Endothelial cell of umbilical vein (primary cell): ENCODE measurements around the gene EID3. TPM values are rescaled to one million over a fixed set of nuclear protein-coding genes. Genes with fewer than 3 reads are reported as not detected.

ENCODE experiments used
- BruUV-seq: library from RNA; stranded (reverse); fragments of 400-500 nt; replicated peaks from 2 replicates; lab custom pipeline; 2021; lab: Mats Ljungman, UMichigan
- CTCF ChIA-PET: fragments of 300-600, 350-600 bp; sonication (Branson Sonifier 250); formaldehyde crosslinking; loops from one replicate; lab custom pipeline; 2021; ENCODE audit warnings: antibody characterized with exemption, inconsistent platforms; lab: Charles Lee
- POLR2A ChIA-PET: fragments of 300-600, 350-600 bp; sonication (Branson Sonifier 250); formaldehyde crosslinking; loops from one replicate; lab custom pipeline; 2021; ENCODE audit warnings: antibody characterized with exemption, inconsistent platforms; lab: Charles Lee
- DNase-seq: peaks from one replicate; pipeline ENCODE4 v3.0.0-alpha.2; 2011; ENCODE audit warnings: low read depth, low spot score
- FAIRE-seq: peaks from 2 replicates; lab custom pipeline; 2011; peaks lifted over from hg19 to GRCh38; lab: Jason Lieb, UNC
- H2AFZ ChIP-seq: 2 replicates; pipeline ENCODE4 v1.6.0; 2012; ENCODE audit warnings: low read depth, low read length, control low read depth, inconsistent platforms
- H3K27ac ChIP-seq: 2 replicates; pipeline ENCODE4 v1.5.1; 2011; ENCODE audit warnings: low read depth, mild to moderate bottlenecking, control low read depth, low read length, moderate library complexity; ENCODE audit not compliant: insufficient read depth
- H3K27me3 ChIP-seq, 2 experiments: 2 replicates each; pipeline versions ENCODE4 v1.6.0 to v1.6.1; 2011; ENCODE audit warnings: low read length in 2 of 2, mixed read lengths in 1 of 2; ENCODE audit not compliant: control insufficient read depth in 2 of 2, insufficient read depth in 2 of 2
- H3K36me3 ChIP-seq, 2 experiments: 2 replicates in 1 of 2; 3 replicates in 1 of 2; pipeline ENCODE4 v1.5.1; 2011; ENCODE audit warnings: low read length in 2 of 2, mild to moderate bottlenecking in 1 of 2, moderate library complexity in 1 of 2; ENCODE audit not compliant: control insufficient read depth in 2 of 2, insufficient read depth in 2 of 2; ENCODE audit errors: extremely low read depth in 1 of 2
- H3K4me1 ChIP-seq: 3 replicates; pipeline ENCODE4 v1.5.1; 2011; ENCODE audit warnings: mild to moderate bottlenecking, low read length; ENCODE audit not compliant: control insufficient read depth, insufficient read depth; ENCODE audit errors: extremely low read depth
- H3K4me2 ChIP-seq: 2 replicates; pipeline ENCODE4 v1.6.1; 2011; ENCODE audit warnings: low read length, control low read depth, mixed read lengths; ENCODE audit not compliant: insufficient read depth
- H3K4me3 ChIP-seq, 3 experiments: fragments of 200-600 bp in 1 of 3; sonication (generic), shearing (Covaris generic) in 1 of 3; replicated peaks in 1 of 3; 2 replicates each; pipeline ENCODE4 v1.5.1; 2011 to 2016; ENCODE audit warnings: control low read depth in 3 of 3, low read length in 3 of 3, mild to moderate bottlenecking in 2 of 3, inconsistent platforms in 1 of 3, low read depth in 1 of 3, moderate library complexity in 1 of 3; ENCODE audit not compliant: insufficient read depth in 1 of 3
- H3K79me2 ChIP-seq: 2 replicates; pipeline ENCODE4 v1.6.0; 2012; ENCODE audit warnings: low read length, inconsistent platforms; ENCODE audit not compliant: control insufficient read depth, insufficient read depth
- H3K9ac ChIP-seq: replicated peaks from 2 replicates; pipeline ENCODE3; 2011; ENCODE audit warnings: low read length, control low read depth; ENCODE audit not compliant: insufficient read depth; ENCODE audit errors: extremely low read depth
- H3K9me1 ChIP-seq: replicated peaks from 3 replicates; pipeline ENCODE4 v1.6.0; 2011; ENCODE audit warnings: mild to moderate bottlenecking, low read length; ENCODE audit not compliant: control insufficient read depth, insufficient read depth; ENCODE audit errors: extremely low read depth
- H3K9me3 ChIP-seq: replicated peaks from 2 replicates; pipeline ENCODE4 v1.5.1; 2012; ENCODE audit warnings: low read length, inconsistent platforms; ENCODE audit not compliant: control insufficient read depth, insufficient read depth
- H4K20me1 ChIP-seq: replicated peaks from 2 replicates; pipeline ENCODE3; 2011; ENCODE audit warnings: mild to moderate bottlenecking, low read length; ENCODE audit not compliant: control insufficient read depth, insufficient read depth; ENCODE audit errors: extremely low read depth
- EZH2 ChIP-seq: IDR thresholded peaks from 2 replicates; pipeline ENCODE4 v1.6.1; 2012; ENCODE audit warnings: borderline replicate concordance, low read depth, mild to moderate bottlenecking, moderate library complexity, low read length, inconsistent platforms; ENCODE audit not compliant: severe bottlenecking
- FOS ChIP-seq: IDR thresholded peaks from 2 replicates; pipeline ENCODE4 v1.6.1; 2011; ENCODE audit warnings: mild to moderate bottlenecking, low read length, moderate library complexity, borderline replicate concordance; ENCODE audit not compliant: insufficient read depth
- GATA2 ChIP-seq: IDR thresholded peaks from 2 replicates; pipeline ENCODE4 v1.7.0; 2011; ENCODE audit warnings: low read depth, mild to moderate bottlenecking, moderate library complexity, mixed read lengths, low read length; ENCODE audit not compliant: insufficient read length, insufficient read depth
- JUN ChIP-seq: IDR thresholded peaks from 2 replicates; pipeline ENCODE4 v1.6.1; 2011; ENCODE audit warnings: borderline replicate concordance, low read depth; ENCODE audit not compliant: insufficient read length, insufficient read depth
- MAX ChIP-seq: IDR thresholded peaks from 2 replicates; pipeline ENCODE4 v1.6.1; 2011; ENCODE audit not compliant: insufficient read depth, insufficient read length
- MYC ChIP-seq: IDR thresholded peaks from one replicate; pipeline ENCODE4 v1.6.1; 2011; ENCODE audit warnings: mild to moderate bottlenecking, low read depth, low read length
- POLR2A ChIP-seq: IDR thresholded peaks from 2 replicates; pipeline ENCODE4 v1.6.1; 2012; ENCODE audit warnings: low read depth, mild to moderate bottlenecking, control low read depth, low read length
- POLR2AphosphoS5 ChIP-seq: IDR thresholded peaks from 2 replicates; pipeline ENCODE4 v1.6.1; 2012; ENCODE audit warnings: low read depth, mild to moderate bottlenecking, control low read depth, low read length, moderate library complexity; ENCODE audit not compliant: insufficient read depth
- dilution Hi-C: fragments of 300-500 bp; cut with MboI; formaldehyde crosslinking; loops from one replicate; pipeline ENCODE4 v1.15.0; 2019; ENCODE audit warnings: low sequenced_read_pairs; ENCODE audit not compliant: extremely low pct_ligation_motif_present
- intact Hi-C: fragments of 100-400 bp; cut with micrococcal nuclease; formaldehyde crosslinking; loops from one replicate; pipeline ENCODE4 v1.10.0; 2022
- polyA plus RNA-seq, 4 experiments: library from polyadenylated mRNA; depleted of rRNA in 3 of 4; stranded (reverse) in 3 of 4; unstranded in 1 of 4; fragments of >200 nt; gene quantifications; 2 replicates each; pipeline versions ENCODE4 v1.2.1 to v1.2.3, GENCODE V29; 2011 to 2012; ENCODE audit warnings: missing spikeins in 1 of 4
- total RNA-seq: library from RNA; stranded (reverse); gene quantifications from 2 replicates; pipeline ENCODE4 v1.2.3, GENCODE V29; 2021
- TF ChIP-seq, protein P1 (sequence below), 2 donors: IDR thresholded peaks; 1 replicate in 1 of 2; 2 replicates in 1 of 2; pipeline ENCODE4 v1.5.1; 2011; ENCODE audit warnings: low read length in 2 of 2, mild to moderate bottlenecking in 2 of 2, moderate library complexity in 2 of 2, control low read depth in 1 of 2, inconsistent platforms in 1 of 2, low read depth in 1 of 2; ENCODE audit not compliant: insufficient read depth in 1 of 2; ENCODE audit errors: extremely low read depth in 1 of 2

Gene EID3
- total and polyA plus RNA-seq, 2 donors (not counting 3 experiments of a cell fraction or from before 2014, with no cell fraction given), result 1.5 to 14.5 TPM

- POLR2A ChIA-PET, result interaction anchor here (1.0 kb wide), 1 partner anchor 54 kb away, joined by 3 read pairs; no protein-coding TSS in a partner anchor
- BruUV-seq, result no TSS peak
- FAIRE-seq, result no peak
Measured at GRCh38 chr12:104273503-104273902, 30.0 kb upstream of the EID3 start.

More at GRCh38 chr12:104273503-104273902, 30.0 kb upstream of the EID3 start:
- Histone ChIP-seq H3K79me2 (no peaks in the 10 kb centered on the region), H3K36me3 (no peaks in the 10 kb centered on the region), H2AFZ (no peak overlapping the region), H4K20me1 (no peaks in the 10 kb centered on the region), H3K4me2 (no peak overlapping the region), H3K27ac (no peak overlapping the region), H3K4me3 (no peak overlapping the region), H3K9me1 (no peaks in the 10 kb centered on the region), H3K9me3 (no peaks in the 10 kb centered on the region), H3K4me1 (peaks cover 12% of the 10 kb centered on the region), H3K9ac (no peak overlapping the region), H3K27me3 (no peaks in the 10 kb centered on the region)
- dilution Hi-C loops (no loop called here), intact Hi-C loops (no loop called here)
- CTCF ChIA-PET, result no interaction called here
- TF ChIP-seq JUN (no peak), MYC (no peak), POLR2AphosphoS5 (no peak), MAX (no peak), FOS (no peak), EZH2 (no peak), POLR2A (no peak), GATA2 (no peak)
- TF ChIP-seq, protein P1, sequence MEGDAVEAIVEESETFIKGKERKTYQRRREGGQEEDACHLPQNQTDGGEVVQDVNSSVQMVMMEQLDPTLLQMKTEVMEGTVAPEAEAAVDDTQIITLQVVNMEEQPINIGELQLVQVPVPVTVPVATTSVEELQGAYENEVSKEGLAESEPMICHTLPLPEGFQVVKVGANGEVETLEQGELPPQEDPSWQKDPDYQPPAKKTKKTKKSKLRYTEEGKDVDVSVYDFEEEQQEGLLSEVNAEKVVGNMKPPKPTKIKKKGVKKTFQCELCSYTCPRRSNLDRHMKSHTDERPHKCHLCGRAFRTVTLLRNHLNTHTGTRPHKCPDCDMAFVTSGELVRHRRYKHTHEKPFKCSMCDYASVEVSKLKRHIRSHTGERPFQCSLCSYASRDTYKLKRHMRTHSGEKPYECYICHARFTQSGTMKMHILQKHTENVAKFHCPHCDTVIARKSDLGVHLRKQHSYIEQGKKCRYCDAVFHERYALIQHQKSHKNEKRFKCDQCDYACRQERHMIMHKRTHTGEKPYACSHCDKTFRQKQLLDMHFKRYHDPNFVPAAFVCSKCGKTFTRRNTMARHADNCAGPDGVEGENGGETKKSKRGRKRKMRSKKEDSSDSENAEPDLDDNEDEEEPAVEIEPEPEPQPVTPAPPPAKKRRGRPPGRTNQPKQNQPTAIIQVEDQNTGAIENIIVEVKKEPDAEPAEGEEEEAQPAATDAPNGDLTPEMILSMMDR (IDR thresholded peaks at IDR 0.05; ENCODE audit: extremely low read depth in 1 of 2, insufficient read depth in 1 of 2, low read depth in 1 of 2, low read length in 2 of 2), result no peak
- no peak for DNase-seq
